GM08714 (cell line): Measurements from ENCODE around the gene CDR2.
"Not testable (repeated sequence)": the region's sequence is repeated elsewhere in the genome, so short reads cannot be mapped to it uniquely, and the experiment has no call there.

Source experiments
- H3K4me3 ChIP-seq: fragments of 200-500 bp; sonication (Bioruptor generic); 2 replicates; pipeline ENCODE4 v1.5.1; 2014; ENCODE audit warnings: mild to moderate bottlenecking, low read length, inconsistent platforms
- ZNF274 ChIP-seq: IDR thresholded peaks from 2 replicates; pipeline ENCODE4 v1.6.1; 2012; ENCODE audit warnings: mild to moderate bottlenecking, low read depth, low read length

The CDR2 gene

DNA sequence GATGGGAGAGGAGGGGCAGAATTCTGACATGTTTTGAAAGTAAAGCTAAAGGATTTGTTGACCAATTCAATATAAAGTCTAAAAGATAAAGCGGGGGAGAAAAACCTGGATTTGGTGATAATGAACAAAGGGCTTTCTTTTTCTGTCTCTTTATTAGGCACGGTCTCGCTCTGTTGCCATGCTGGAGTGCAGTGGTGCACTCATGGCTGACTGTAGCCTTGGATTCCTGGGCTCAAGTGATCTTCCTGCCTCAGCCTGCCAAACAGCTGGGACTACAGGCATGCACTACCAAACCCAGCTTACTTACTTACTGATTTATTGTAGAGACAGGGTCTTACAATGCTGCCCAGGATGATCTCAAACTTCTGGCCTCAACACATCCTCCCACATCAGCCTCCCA, 7.5 kb downstream of the CDR2 start:
- H3K4me3 ChIP-seq: no peak overlapping the region
- TF ChIP-seq ZNF274: no peak

DNA sequence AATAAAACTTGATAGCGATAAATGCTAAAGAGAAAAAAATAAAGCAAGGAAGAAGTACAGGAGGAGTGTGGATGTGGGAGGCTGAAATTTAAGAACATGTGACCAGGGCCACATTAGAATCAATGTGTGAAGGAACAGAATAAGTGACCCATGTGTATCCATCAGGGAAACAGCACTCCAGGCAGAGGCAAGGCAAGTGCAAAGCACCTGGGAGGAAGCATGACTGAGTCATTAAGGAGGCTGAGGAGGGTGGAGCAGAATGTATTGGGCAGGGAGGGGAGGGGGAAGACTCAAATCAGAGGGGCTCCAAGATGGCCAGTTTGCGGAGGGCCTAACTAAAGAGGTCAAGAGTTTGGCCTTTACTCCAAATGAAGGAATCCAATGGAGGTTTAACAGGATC, 8.0 kb downstream of the CDR2 start:
- TF ChIP-seq ZNF274: no peak

DNA sequence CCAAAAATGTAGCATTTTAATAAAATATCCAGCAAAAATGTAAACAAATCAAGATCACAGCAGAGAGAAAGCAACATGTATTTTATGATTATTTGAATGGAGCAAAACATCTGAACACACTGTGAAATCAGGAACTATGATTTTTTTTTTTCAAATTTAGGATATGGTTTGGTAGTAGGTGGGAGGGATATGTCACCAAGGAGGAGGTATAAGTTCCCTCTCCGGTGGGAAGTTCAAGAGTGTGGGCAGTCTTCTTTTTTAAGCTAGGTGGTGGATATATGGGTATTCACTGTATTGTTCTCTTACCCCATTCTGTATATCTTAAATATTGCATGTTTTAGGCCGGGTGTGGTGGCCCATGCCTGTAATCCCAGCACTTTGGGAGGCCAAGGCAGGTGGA, 10.2 kb downstream of the CDR2 start:
- TF ChIP-seq ZNF274: no peak

More for the DNA sequence above, 8.0 kb downstream of the CDR2 start:
- no peak overlapping the region for H3K4me3 ChIP-seq

DNA sequence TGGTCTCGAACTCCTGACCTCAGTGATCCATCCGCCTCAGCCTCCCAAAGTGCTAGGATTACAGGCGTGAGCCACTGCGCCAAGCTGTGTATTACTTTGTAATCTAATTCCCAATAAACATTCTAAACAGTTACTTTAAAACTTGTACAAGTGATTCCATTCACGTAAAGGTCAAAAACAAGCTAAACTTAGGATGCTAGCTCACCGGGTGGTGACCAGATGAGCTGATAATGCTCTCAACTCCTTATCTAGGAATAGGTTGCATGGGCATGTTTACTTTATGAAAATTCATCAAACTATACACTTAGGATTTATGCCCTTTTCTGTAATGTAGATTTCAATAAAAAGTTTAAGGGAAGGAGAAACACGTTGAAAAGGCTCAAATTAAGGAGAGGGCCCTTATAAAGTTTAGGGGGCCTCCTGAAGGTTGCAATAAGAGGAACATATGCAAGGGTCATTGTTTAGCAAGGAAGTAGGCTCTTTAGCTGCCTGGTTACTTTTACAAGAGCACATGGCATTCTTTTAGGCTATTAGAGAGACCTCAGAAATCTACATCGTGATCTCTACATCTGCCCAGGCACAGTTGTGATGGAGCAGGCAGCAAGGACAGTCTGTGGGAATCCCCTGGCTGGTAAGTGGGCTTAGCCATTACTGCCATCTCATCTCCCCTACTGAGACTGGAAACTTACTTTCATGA, 13.3 kb downstream of the CDR2 start:
- no peak overlapping the region for H3K4me3 ChIP-seq
- TF ChIP-seq ZNF274: no peak

More for the DNA sequence above, 10.2 kb downstream of the CDR2 start:
- H3K4me3 ChIP-seq: no peak overlapping the region

DNA sequence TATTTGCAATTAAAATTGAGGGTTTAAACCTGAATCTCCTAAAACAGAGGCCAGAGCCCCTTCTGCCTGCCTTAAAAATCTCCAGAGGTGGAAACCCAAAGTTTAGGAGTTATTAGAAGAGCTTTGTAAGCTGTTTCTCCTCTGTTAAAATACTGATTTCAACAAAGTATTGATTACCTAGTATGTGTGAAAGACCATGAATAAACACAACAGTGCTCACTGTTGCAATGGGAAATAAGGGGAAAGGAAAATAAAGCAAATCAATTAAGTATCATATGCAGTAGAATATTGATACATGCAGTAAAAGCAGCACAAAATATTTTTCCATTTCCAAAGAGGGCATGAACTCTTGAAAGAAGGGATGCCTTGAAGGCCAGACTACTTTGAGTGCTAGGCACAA, 14.7 kb downstream of the CDR2 start:
- H3K4me3 ChIP-seq: no peak overlapping the region
- TF ChIP-seq ZNF274: no peak

DNA sequence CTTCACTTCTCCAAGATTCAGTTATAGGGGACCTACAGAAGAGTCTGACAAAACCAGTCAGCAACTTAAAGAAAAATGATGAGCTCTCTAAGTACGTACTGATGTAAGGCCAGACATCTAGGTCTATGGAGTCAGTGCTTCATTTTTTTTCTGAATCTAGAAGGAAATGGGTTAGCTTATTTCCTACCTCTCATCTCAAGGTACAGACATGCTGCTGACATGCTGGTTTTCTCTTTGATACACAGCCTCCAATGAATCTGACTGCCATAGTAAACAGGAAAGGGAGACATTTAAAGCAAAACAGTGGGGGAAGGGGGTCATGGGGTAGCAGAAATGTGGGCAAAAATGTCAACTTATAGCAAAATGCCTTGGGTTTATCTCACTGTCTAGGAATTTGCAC, 16.4 kb downstream of the CDR2 start:
- TF ChIP-seq ZNF274: no peak
- H3K4me3 ChIP-seq: no peak overlapping the region

DNA sequence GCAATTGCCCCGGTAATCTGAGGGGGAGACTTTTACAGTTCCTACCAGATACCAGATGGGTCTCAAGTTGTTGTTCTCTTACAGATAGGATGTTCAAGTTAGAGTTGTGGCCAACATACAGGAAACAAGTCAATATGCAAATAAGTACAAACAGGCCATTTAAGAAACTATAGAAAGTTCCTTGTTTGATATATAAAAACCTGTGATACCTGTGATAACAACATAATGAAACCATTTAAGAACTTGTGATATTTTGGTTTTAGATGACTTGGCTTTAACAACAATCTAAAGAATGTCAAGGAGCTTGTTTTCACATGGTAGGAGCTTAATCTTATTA, 16.8 kb downstream of the CDR2 start:
- no peak for TF ChIP-seq ZNF274
- H3K4me3 ChIP-seq: no peak overlapping the region; the same call in 1 of the 2 replicates

DNA sequence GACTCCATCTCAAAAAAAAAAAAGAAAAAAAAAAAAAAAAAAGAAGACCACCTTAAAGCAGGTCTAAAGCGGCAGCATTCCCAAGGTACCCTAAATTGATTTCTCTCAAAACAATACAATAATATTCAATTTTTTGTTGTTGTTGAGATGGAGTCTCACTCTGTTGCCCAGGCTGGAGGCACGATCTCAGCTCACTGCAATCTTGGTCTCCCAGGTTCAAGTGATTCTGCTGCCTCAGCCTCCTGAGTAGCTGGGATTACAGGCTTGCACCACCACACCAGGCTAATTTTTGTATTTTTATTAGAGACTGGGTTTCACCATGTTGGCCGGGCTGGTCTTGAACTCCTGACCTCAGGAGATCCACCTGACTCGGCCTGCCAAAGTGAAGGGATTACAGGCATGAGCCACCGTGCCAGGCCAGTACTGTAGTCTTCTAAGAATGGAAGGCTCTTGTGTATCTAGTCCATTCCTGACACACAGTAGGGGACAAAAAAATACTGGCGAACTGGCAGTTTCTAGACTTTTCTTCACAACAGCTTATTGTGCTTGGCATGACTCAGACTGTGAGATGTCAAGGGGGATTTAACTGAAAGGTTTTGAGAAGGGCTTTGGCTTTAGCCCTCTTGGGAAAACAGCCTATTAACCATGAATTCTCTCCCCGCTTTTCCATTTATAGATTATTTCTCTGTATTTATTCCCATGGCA, 17.3 kb downstream of the CDR2 start:
- TF ChIP-seq ZNF274: no peak
- peak overlapping the region; percentile 3; the same call in 1 of the 2 replicates for H3K4me3 ChIP-seq

DNA sequence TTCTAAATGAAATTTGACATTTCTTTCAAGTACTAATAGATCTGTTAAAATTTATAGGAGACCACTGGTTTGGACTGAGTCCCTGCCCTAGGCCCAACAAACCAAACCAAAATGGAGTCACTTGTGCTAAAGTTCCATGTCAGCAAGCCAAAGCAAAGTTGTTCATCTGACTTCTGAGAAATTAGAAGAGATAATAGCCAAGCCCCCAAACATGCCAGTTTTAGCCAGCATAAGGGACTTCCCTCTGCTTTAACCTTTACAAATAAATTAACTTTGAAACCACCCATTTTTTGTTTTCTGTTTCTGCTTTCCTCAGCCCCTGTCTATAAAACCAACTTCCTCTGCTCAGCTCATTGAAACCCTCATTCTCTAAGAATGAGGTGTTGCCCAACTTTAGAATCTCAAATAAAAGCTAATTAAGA, 18.9 kb downstream of the CDR2 start:
- TF ChIP-seq ZNF274: no peak
- H3K4me3 ChIP-seq: no peak overlapping the region

DNA sequence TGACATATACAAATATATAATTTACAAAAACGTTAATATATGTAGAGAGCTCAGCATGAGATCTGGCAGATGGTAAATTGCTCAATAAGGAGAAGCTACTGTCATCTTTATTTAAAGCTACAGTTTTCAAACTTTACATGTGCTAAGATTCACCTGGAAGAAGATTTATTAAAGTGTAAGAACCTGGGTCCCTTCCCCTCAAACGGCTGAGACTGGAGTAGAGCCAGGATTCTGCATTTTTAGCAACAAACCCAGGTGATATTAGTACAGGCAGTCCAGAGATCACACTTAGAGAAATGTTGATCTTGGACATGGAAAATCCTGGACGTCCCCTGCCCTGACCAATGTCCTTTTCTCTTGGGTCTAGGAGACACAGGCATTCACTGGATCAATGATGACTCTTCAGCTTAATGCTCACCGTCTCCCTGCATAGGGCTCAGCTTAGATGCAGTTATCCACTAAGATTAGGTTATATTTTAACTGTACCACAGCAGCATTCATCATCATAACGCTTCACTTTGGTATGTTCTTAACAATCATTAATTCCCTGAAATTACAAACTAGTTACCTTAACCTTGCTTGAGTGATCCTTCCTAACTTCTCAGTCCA, 20.4 kb downstream of the CDR2 start:
- no peak overlapping the region; the same call in 1 of the 2 replicates for H3K4me3 ChIP-seq
- no peak for TF ChIP-seq ZNF274

DNA sequence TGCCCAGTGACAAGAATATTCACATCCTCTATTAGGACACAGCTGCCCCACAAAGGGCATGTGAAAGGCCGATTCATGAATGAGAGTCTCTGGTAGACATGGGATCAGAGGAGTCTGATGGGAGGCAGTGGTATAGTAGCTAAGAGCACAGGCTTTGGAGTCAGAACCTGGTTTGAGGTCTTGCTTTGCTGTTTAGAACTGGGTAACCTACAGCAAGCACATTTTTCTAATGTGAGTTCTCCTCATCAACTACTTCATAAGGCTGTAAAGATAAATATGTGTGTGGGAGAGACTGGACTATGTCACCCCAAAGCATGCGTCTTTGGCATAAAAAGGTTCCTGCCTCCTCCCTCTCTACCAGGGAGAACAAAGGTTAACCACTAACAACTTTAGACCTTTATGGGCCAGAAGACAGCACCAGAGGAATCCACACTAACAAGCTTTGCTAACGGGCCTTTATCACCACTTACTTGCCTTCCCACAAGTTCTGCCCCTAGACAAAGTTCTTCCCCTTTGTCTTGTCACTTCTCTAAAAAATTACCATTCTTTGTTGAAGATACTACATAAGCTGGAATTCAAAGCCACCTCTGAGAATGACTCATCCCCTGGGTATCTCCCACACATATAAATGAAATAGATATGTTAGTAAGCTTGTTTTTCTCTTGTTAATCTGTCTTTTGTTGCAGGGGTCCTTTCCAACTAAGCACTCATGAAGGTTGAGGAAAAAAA, 21.1 kb downstream of the CDR2 start:
- no peak for TF ChIP-seq ZNF274

DNA sequence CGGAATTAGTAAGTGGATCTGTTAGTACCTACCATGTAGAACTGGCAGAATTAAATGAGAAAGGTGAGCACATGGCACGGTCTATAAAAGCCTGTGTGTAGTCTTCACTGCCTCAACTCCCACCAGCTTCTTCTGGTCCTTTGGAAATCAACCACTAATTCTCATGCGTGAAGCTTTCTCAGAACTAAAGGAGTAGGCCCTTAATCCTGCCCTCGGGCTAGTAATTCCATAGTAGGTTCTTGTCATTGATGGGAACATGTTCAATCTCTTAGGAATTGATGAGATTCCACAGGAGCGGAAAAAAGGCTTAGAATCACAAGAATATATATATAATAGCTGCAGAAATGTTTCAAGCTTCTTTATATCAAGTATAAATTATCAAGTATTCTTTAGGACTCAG, 21.7 kb downstream of the CDR2 start:
- no peak overlapping the region for H3K4me3 ChIP-seq
- TF ChIP-seq ZNF274: no peak

More for the DNA sequence above, 21.1 kb downstream of the CDR2 start:
- H3K4me3 ChIP-seq: no peak overlapping the region

DNA sequence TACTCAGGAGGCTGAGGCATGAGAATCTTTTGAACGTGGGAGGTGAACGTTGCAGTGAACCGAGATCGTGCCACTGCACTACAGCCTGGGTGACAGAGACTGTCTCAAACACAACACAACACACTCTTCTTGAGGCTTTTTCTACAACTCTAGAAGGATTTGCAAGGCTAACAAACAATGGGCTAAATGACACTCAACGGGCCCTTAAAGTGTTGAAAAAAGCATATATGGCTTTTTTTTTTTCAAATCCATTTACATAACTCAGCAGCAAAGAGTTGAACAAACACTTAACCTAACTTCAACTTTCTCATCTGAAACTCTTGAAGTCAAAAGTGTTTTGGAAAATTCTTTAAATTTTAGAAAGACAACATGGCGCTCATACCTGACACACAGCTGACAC, 22.3 kb downstream of the CDR2 start:
- no peak overlapping the region for H3K4me3 ChIP-seq
- TF ChIP-seq ZNF274: no peak

DNA sequence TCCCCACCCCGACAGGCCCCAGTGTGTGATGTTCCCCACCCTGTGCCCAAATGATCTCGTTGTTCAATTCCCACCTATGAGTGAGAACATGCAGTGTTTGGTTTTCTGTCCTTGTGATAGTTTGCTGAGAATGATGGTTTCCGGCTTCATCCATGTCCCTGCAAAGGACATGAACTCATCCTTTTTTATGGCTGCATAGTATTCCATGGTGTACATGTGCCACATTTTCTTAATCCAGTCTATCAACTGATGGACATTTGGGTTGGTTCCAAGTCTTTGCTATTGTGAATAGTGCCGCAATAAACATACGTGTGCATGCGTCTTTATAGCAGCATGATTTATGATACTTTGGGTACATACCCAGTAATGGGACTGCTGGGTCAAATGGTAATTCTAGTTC, 23.4 kb downstream of the CDR2 start:
- not testable (repeated sequence) for H3K4me3 ChIP-seq
